ENCODE results near the gene RBM15B. TPM values are rescaled to one million over a fixed set of nuclear protein-coding genes. Genes with fewer than 3 reads are reported as not detected.

RBM15B gene
- total RNA-seq, 1 experiment from 2014 or later, result 61.1 TPM

- Histone ChIP-seq H4K20me1 (ENCODE audit: control insufficient read depth, insufficient read depth, insufficient read length) (no peaks in the 10 kb centered on the region), H2BK20ac (ENCODE audit: low read depth, low read length, poor library complexity, severe bottlenecking) (peak overlapping the region; percentile 83), H2AK5ac (ENCODE audit: insufficient read length, low read length) (no peak overlapping the region), H3K9ac (ENCODE audit: extremely low read depth, insufficient read length, low read length) (no peak overlapping the region), H2BK120ac (ENCODE audit: low read depth, low read length, poor library complexity, severe bottlenecking) (no peak overlapping the region), H3K14ac (ENCODE audit: insufficient read depth, low read length) (no peak overlapping the region), H3K79me2 (ENCODE audit: insufficient read depth, low read length) (no peaks in the 10 kb centered on the region), H3K56ac (ENCODE audit: insufficient read length, low read depth, low read length) (no peak overlapping the region), H2BK5ac (ENCODE audit: insufficient read length, low read length) (no peak overlapping the region), H3K9me3 (ENCODE audit: control insufficient read depth, low read depth, low read length) (no peaks in the 10 kb centered on the region), H3K27me3 (ENCODE audit: insufficient read depth, low read length) (no peaks in the 10 kb centered on the region), H4K8ac (replicated peaks; ENCODE audit: insufficient read length, low read depth, low read length) (no peak overlapping the region), H3K18ac (ENCODE audit: insufficient read length, low read depth, low read length) (no peak overlapping the region), H4K5ac (ENCODE audit: insufficient read length, low read depth, low read length) (no peak overlapping the region), H3K23me2 (ENCODE audit: insufficient read length, low read depth, low read length, poor library complexity, severe bottlenecking) (no peaks in the 10 kb centered on the region), H3K4ac (ENCODE audit: low read depth, low read length) (no peak overlapping the region), H3K79me1 (ENCODE audit: insufficient read depth, low read depth, low read length, poor library complexity, severe bottlenecking) (peaks cover 3% of the 10 kb centered on the region), H2BK15ac (ENCODE audit: low read depth, low read length) (no peak overlapping the region), H3T11ph (ENCODE audit: low read length) (no peak overlapping the region), H3K23ac (ENCODE audit: insufficient read length, low read depth, low read length) (no peak overlapping the region), H3K4me1 (ENCODE audit: insufficient read depth, low read length) (no peaks in the 10 kb centered on the region), H3K4me2 (ENCODE audit: insufficient read depth, insufficient read length, low read length) (no peak overlapping the region), H2AFZ (ENCODE audit: low read length) (no peak overlapping the region), H3K27ac (ENCODE audit: insufficient read length, low read depth, low read length) (no peak overlapping the region), H4K91ac (ENCODE audit: insufficient read length, low read depth, low read length) (no peak overlapping the region), H2BK12ac (ENCODE audit: insufficient read length, low read depth, low read length) (no peak overlapping the region)
- no peak for TF ChIP-seq CTCF (conservative IDR thresholded peaks at IDR 0.05)
- Mint-ChIP-seq H3K4me3 (no peak overlapping the region), H3K27ac (no peak overlapping the region; a peak in 1 of 7 replicates), H3K4me1 (no peaks in the 10 kb centered on the region), H3K9me3 (no peaks in the 10 kb centered on the region), H3K27me3 (ENCODE audit: low read depth) (no peaks in the 10 kb centered on the region; the same call in 1 of the 2 replicates), H3K36me3 (ENCODE audit: insufficient read depth in 1 of 3, low read depth in 3 of 3) (peaks cover 7 to 28% (median 23%) of the 10 kb centered on the region in 3 experiments; a peak in 6 of 7 replicates)
- WGBS (ENCODE audit: extremely low coverage, insufficient read length, low lambda C conversion rate), result no CpG with 5 or more reads among the region's 4 CpGs
- no peak for DNase-seq
Measured at GRCh38 chr3:51445544-51446280, 54.6 kb downstream of the RBM15B start.

Other genes with a start within 250 kb of the RBM15B start
- gene MANF, start 6.0 kb upstream of the RBM15B start, total RNA-seq (2021), result 145 and 148 TPM in 2 replicates
- 31.0 and 31.7 TPM in 2 replicates for gene DCAF1, start 108.7 kb downstream of the RBM15B start, total RNA-seq (2021)
- gene RAD54L2, start 147.4 kb downstream of the RBM15B start, total RNA-seq (2021), result 40.4 and 40.7 TPM in 2 replicates